Caco-2 (cell line): ENCODE data around the gene UBALD2. TPM values are rescaled to one million over a fixed set of nuclear protein-coding genes. Genes with fewer than 3 reads are reported as not detected.
"Not testable (repeated sequence)": the region's sequence is repeated elsewhere in the genome, so short reads cannot be mapped to it uniquely, and the experiment has no call there.

ENCODE experiments used
- BruUV-seq: library from RNA; stranded (reverse); fragments of 400-500 nt; replicated peaks from 2 replicates; lab custom pipeline; 2021; lab: Mats Ljungman, UMichigan
- CTCF ChIA-PET: fragments of 300-600 bp; sonication (Branson Sonifier 250); formaldehyde crosslinking; loops from one replicate; lab custom pipeline; 2022; ENCODE audit warnings: antibody characterized with exemption; lab: Charles Lee
- POLR2A ChIA-PET: fragments of 300-600 bp; sonication (Branson Sonifier 250); formaldehyde crosslinking; loops from one replicate; lab custom pipeline; 2022; ENCODE audit warnings: antibody characterized with exemption; lab: Charles Lee
- DNase-seq, 2 experiments: peaks; one replicate each; pipeline versions ENCODE4 v3.0.0 to v3.0.0-alpha.2; 2020 to 2022
- H3K27me3 ChIP-seq: replicated peaks from 2 replicates; pipeline ENCODE4 v1.6.0; 2011; ENCODE audit warnings: low read length; ENCODE audit not compliant: control insufficient read depth, insufficient read depth
- H3K36me3 ChIP-seq: 2 replicates; pipeline ENCODE4 v1.5.1; 2011; ENCODE audit warnings: low read length; ENCODE audit not compliant: control insufficient read depth, insufficient read depth
- H3K4me1 ChIP-seq: fragments of 250-450 bp; sonication (Bioruptor Pico); 2 replicates; pipeline ENCODE4 v1.5.1; 2020; ENCODE audit warnings: mild to moderate bottlenecking
- H3K4me3 ChIP-seq: 2 replicates; pipeline ENCODE4 v1.5.1; 2011; ENCODE audit warnings: low read depth, mild to moderate bottlenecking, control low read depth, low read length
- H3K9me3 ChIP-seq: fragments of 250-450 bp; sonication (Bioruptor Pico); 2 replicates; pipeline ENCODE4 v1.5.1; 2020; ENCODE audit warnings: mild to moderate bottlenecking, moderate library complexity
- H3K27ac Mint-ChIP-seq: one replicate; pipeline ENCODE4 v1.8.0; 2022; ENCODE audit warnings: mixed read lengths; ENCODE audit not compliant: unreplicated experiment
- H3K27me3 Mint-ChIP-seq: one replicate; pipeline ENCODE4 v1.8.0; 2022; ENCODE audit warnings: mixed read lengths; ENCODE audit not compliant: insufficient read depth, unreplicated experiment
- H3K36me3 Mint-ChIP-seq: one replicate; pipeline ENCODE4 v1.8.0; 2022; ENCODE audit warnings: mild to moderate bottlenecking, mixed read lengths; ENCODE audit not compliant: insufficient read depth, unreplicated experiment
- H3K4me1 Mint-ChIP-seq: one replicate; pipeline ENCODE4 v1.8.0; 2022; ENCODE audit warnings: low read depth, mixed read lengths; ENCODE audit not compliant: unreplicated experiment
- H3K4me3 Mint-ChIP-seq: one replicate; pipeline ENCODE4 v1.8.0; 2022; ENCODE audit warnings: mild to moderate bottlenecking, moderate library complexity, mixed read lengths; ENCODE audit not compliant: unreplicated experiment
- H3K9me3 Mint-ChIP-seq: one replicate; pipeline ENCODE4 v1.8.0; 2022; ENCODE audit warnings: mixed read lengths; ENCODE audit not compliant: unreplicated experiment
- intact Hi-C: fragments of 100-400 bp; cut with micrococcal nuclease; formaldehyde crosslinking; loops from one replicate; pipeline ENCODE4 v1.10.0; 2022; ENCODE audit not compliant: unreplicated experiment
- total RNA-seq: library from RNA; stranded (reverse); gene quantifications from 2 replicates; pipeline ENCODE4 v1.2.3, GENCODE V29; 2022
- TF ChIP-seq, protein P1 (sequence below), 2 experiments: fragments of 200-600 bp in 1 of 2; IDR thresholded peaks; 1 replicate in 1 of 2; 2 replicates in 1 of 2; pipeline versions ENCODE4 v1.5.1 to v1.8.0; 2011 to 2022; ENCODE audit warnings: antibody characterized with exemption in 1 of 2, control low read depth in 1 of 2, inconsistent platforms in 1 of 2, low read depth in 1 of 2, low read length in 1 of 2, mild to moderate bottlenecking in 1 of 2, moderate library complexity in 1 of 2; ENCODE audit not compliant: insufficient read depth in 1 of 2, severe bottlenecking in 1 of 2, unreplicated experiment in 1 of 2

Gene UBALD2
- total RNA-seq, 1 experiment from 2014 or later: 50.0 TPM

DNA sequence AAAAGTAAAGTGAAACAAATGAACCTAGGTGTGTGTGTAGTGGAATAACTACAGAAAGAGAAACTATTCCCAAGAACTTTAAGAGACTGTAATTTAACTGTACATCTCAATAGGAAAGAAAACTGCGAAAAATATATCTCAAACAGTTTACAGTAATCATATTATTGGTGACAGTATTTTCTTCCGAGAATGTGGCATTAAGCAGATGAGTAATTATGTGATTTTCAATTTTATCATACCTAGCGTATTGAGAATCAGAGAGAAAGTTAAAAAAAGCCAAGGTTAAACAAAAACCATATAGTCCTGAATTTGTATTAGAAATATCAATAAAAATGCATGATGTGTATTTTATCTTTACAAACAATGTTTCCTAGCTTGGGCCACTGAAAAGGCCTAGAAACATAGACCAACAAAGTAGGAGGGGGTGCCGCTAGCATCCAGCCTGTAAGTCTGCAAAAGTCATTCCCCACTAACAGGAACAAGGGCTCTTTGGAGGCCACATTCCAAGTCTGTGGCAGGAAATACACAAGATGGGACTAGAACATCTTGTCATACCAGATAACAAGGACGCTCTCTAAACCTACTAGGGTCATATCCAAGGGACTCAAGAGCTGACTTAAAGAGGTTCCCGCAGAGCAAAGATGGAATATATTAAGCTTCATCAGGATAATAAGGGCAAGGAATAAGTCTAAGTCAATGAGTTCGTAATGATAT lies 45.3 kb upstream of the UBALD2 start:
- peaks cover 12% of the 10 kb centered on the region for H3K4me1 ChIP-seq
- no peak overlapping the region for H3K4me3 Mint-ChIP-seq
- CTCF ChIA-PET: no interaction called here
- H3K9me3 Mint-ChIP-seq: no peaks in the 10 kb centered on the region
- no peaks in the 10 kb centered on the region for H3K36me3 ChIP-seq
- BruUV-seq: no TSS peak
- H3K27ac Mint-ChIP-seq: no peak overlapping the region
- no peaks in the 10 kb centered on the region for H3K9me3 ChIP-seq
- no peaks in the 10 kb centered on the region for H3K36me3 Mint-ChIP-seq
- TF ChIP-seq, protein P1, sequence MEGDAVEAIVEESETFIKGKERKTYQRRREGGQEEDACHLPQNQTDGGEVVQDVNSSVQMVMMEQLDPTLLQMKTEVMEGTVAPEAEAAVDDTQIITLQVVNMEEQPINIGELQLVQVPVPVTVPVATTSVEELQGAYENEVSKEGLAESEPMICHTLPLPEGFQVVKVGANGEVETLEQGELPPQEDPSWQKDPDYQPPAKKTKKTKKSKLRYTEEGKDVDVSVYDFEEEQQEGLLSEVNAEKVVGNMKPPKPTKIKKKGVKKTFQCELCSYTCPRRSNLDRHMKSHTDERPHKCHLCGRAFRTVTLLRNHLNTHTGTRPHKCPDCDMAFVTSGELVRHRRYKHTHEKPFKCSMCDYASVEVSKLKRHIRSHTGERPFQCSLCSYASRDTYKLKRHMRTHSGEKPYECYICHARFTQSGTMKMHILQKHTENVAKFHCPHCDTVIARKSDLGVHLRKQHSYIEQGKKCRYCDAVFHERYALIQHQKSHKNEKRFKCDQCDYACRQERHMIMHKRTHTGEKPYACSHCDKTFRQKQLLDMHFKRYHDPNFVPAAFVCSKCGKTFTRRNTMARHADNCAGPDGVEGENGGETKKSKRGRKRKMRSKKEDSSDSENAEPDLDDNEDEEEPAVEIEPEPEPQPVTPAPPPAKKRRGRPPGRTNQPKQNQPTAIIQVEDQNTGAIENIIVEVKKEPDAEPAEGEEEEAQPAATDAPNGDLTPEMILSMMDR (IDR thresholded peaks at IDR 0.05; ENCODE audit: insufficient read depth in 1 of 2, low read depth in 1 of 2, low read length in 1 of 2, severe bottlenecking in 1 of 2, unreplicated experiment in 1 of 2): no peak
- no peaks in the 10 kb centered on the region for H3K27me3 ChIP-seq
- DNase-seq: no peak
- H3K27me3 Mint-ChIP-seq: no peaks in the 10 kb centered on the region
- peaks cover 7% of the 10 kb centered on the region for H3K4me1 Mint-ChIP-seq
- no peak overlapping the region for H3K4me3 ChIP-seq
- POLR2A ChIA-PET: no interaction called here
- intact Hi-C loops: no loop called here

DNA sequence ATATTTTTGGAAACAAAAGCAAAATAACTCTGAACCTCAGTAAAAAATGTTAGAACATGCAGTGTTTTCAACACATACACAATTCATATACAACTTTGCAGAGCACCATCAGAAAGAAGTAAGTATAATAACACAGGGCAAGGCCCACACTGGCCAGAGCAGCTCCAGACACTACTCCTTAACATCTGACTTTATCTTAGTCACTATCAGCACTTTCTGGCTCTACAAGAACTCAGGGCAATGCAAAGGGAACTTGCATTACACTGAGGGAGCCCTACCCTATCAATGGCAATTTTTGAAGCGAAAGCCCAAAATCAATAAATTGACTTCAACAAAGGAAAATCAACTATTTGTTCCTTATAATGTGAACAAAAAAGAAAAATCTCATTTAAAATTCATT lies 41.3 kb upstream of the UBALD2 start:
- no peak overlapping the region for H3K4me3 Mint-ChIP-seq
- peaks cover 12% of the 10 kb centered on the region for H3K4me1 ChIP-seq
- H3K36me3 Mint-ChIP-seq: no peaks in the 10 kb centered on the region
- intact Hi-C loops: no loop called here
- DNase-seq: no peak
- BruUV-seq: no TSS peak
- H3K4me1 Mint-ChIP-seq: peaks cover 7% of the 10 kb centered on the region
- TF ChIP-seq, protein P1 (IDR thresholded peaks at IDR 0.05; ENCODE audit: insufficient read depth in 1 of 2, low read depth in 1 of 2, low read length in 1 of 2, severe bottlenecking in 1 of 2, unreplicated experiment in 1 of 2): no peak
- H3K4me3 ChIP-seq: no peak overlapping the region
- H3K9me3 Mint-ChIP-seq: no peaks in the 10 kb centered on the region
- H3K27ac Mint-ChIP-seq: no peak overlapping the region
- POLR2A ChIA-PET: no interaction called here
- no peaks in the 10 kb centered on the region for H3K36me3 ChIP-seq
- no peaks in the 10 kb centered on the region for H3K27me3 Mint-ChIP-seq
- H3K9me3 ChIP-seq: no peaks in the 10 kb centered on the region
- CTCF ChIA-PET: no interaction called here
- H3K27me3 ChIP-seq: no peaks in the 10 kb centered on the region

GRCh38 chr17:76225373-76226086 lies 39.6 kb upstream of the UBALD2 start:
- DNase-seq, H3K27me3 ChIP-seq, H3K4me3 Mint-ChIP-seq, BruUV-seq, intact Hi-C loops, H3K9me3 ChIP-seq, H3K27ac Mint-ChIP-seq, H3K36me3 Mint-ChIP-seq, H3K4me3 ChIP-seq, H3K9me3 Mint-ChIP-seq, H3K27me3 Mint-ChIP-seq, H3K4me1 Mint-ChIP-seq, H3K36me3 ChIP-seq: not testable (repeated sequence)
- CTCF ChIA-PET: interaction anchor here (0.7 kb wide), 1 partner anchor 1328 kb away, joined by 4 read pairs; no protein-coding TSS in a partner anchor
- POLR2A ChIA-PET: interaction anchor here (0.6 kb wide), 1 partner anchor 246 kb away, joined by 3 read pairs; no protein-coding TSS in a partner anchor
- peaks cover 11% of the 10 kb centered on the region for H3K4me1 ChIP-seq

GRCh38 chr17:76226749-76227148 lies 38.4 kb upstream of the UBALD2 start:
- H3K9me3 Mint-ChIP-seq, H3K4me3 Mint-ChIP-seq, DNase-seq, intact Hi-C loops, POLR2A ChIA-PET, H3K36me3 Mint-ChIP-seq, H3K4me3 ChIP-seq, H3K4me1 ChIP-seq, H3K9me3 ChIP-seq, H3K27me3 Mint-ChIP-seq, H3K4me1 Mint-ChIP-seq, H3K27ac Mint-ChIP-seq, H3K36me3 ChIP-seq, H3K27me3 ChIP-seq, BruUV-seq: not testable (repeated sequence)
- CTCF ChIA-PET: interaction anchor here (0.7 kb wide), 1 partner anchor 53 kb away, joined by 3 read pairs; no protein-coding TSS in a partner anchor
